GM12878 (cell line): Measurements from ENCODE around the gene LAMA2.

Experiments used
- CTCF ChIP-seq, 3 experiments: IDR thresholded peaks in 2 of 3; conservative IDR thresholded peaks in 1 of 3; 2 replicates each; pipeline ENCODE4 v1.5.1; 2011; ENCODE audit warnings: low read depth in 3 of 3, low read length in 3 of 3, mild to moderate bottlenecking in 3 of 3, control low read depth in 2 of 3, moderate library complexity in 2 of 3, inconsistent platforms in 1 of 3, mixed read lengths in 1 of 3; ENCODE audit not compliant: control insufficient read depth in 2 of 3, insufficient read depth in 1 of 3; ENCODE audit errors: extremely low read depth in 1 of 3
- EZH2 ChIP-seq: IDR thresholded peaks from 2 replicates; pipeline ENCODE4 v1.6.1; 2012; ENCODE audit warnings: low read depth, mild to moderate bottlenecking, control low read depth, inconsistent platforms, low read length, borderline replicate concordance; ENCODE audit not compliant: control insufficient read depth
- KLF5 ChIP-seq: fragments of 450-650 bp; IDR thresholded peaks from 2 replicates; pipeline ENCODE4 v1.6.1; 2014; ENCODE audit warnings: mild to moderate bottlenecking; ENCODE audit not compliant: partially characterized antibody
- POLR2AphosphoS2 ChIP-seq: IDR thresholded peaks from 2 replicates; pipeline ENCODE4 v1.6.1; 2011; ENCODE audit warnings: low read depth, mild to moderate bottlenecking, low read length, improper control_type of control experiment, moderate library complexity
- POLR2AphosphoS5 ChIP-seq: IDR thresholded peaks from 2 replicates; pipeline ENCODE4 v1.6.1; 2011; ENCODE audit warnings: mild to moderate bottlenecking, low read length, inconsistent platforms
- SMC3 ChIP-seq: IDR thresholded peaks from 2 replicates; pipeline ENCODE4 v1.6.1; 2011; ENCODE audit warnings: low read length, improper control_type of control experiment, borderline replicate concordance
- TCF12 ChIP-seq: IDR thresholded peaks from 2 replicates; pipeline ENCODE4 v1.6.1; 2011; ENCODE audit warnings: low read depth, mild to moderate bottlenecking, low read length

- no peak for TF ChIP-seq SMC3
- no peak for TF ChIP-seq TCF12
- TF ChIP-seq KLF5, result no peak
- TF ChIP-seq POLR2AphosphoS5, result no peak
- no peak for TF ChIP-seq CTCF (IDR thresholded peaks at IDR 0.05 in 2 of 3, conservative IDR thresholded peaks at IDR 0.05 in 1 of 3; ENCODE audit: control insufficient read depth in 2 of 3, extremely low read depth in 1 of 3, insufficient read depth in 1 of 3, low read depth in 3 of 3, low read length in 3 of 3)
- no peak for TF ChIP-seq EZH2
- no peak for TF ChIP-seq POLR2AphosphoS2
Observed at GRCh38 chr6:129194306-129194941, 311.5 kb downstream of the LAMA2 start.
